Common myeloid progenitor, CD34-positive (primary cell): ENCODE data around the gene STXBP4. TPM values are rescaled to one million over a fixed set of nuclear protein-coding genes. Genes with fewer than 3 reads are reported as not detected.

ENCODE experiments used
- CTCF ChIA-PET: fragments of 350-600 bp; sonication (Branson Sonifier 250); formaldehyde crosslinking; loops from one replicate; lab custom pipeline; 2021; ENCODE audit warnings: antibody characterized with exemption; lab: Charles Lee
- POLR2A ChIA-PET: fragments of 350-600 bp; sonication (Branson Sonifier 250); formaldehyde crosslinking; loops from one replicate; lab custom pipeline; 2021; ENCODE audit warnings: antibody characterized with exemption; lab: Charles Lee
- DNase-seq, 3 donors: peaks; one replicate each; pipeline versions ENCODE4 v3.0.0 to v3.0.0-alpha.2; 2013
- H3K27ac ChIP-seq, 2 experiments: 1 replicate in 1 of 2; 2 replicates in 1 of 2; pipeline ENCODE4 v1.7.0; 2013; ENCODE audit warnings: inconsistent platforms in 2 of 2, low read length in 2 of 2, mild to moderate bottlenecking in 2 of 2, low read depth in 1 of 2, moderate library complexity in 1 of 2; ENCODE audit not compliant: severe bottlenecking in 2 of 2, insufficient read depth in 1 of 2, poor library complexity in 1 of 2
- H3K27me3 ChIP-seq, 5 experiments: replicated peaks in 2 of 5; 1 replicate in 3 of 5; 2 replicates in 2 of 5; pipeline versions ENCODE4 v1.6.1 to v1.7.0; 2013; ENCODE audit warnings: low read length in 4 of 5, mild to moderate bottlenecking in 2 of 5, moderate library complexity in 2 of 5, inconsistent platforms in 1 of 5; ENCODE audit not compliant: insufficient read depth in 5 of 5, control insufficient read depth in 4 of 5
- H3K36me3 ChIP-seq, 4 experiments: 1 replicate in 2 of 4; 2 replicates in 2 of 4; pipeline versions ENCODE4 v1.6.1 to v1.7.0; 2013; ENCODE audit warnings: low read length in 3 of 4, control low read depth in 1 of 4, mild to moderate bottlenecking in 1 of 4; ENCODE audit not compliant: control insufficient read depth in 4 of 4, insufficient read depth in 4 of 4
- H3K4me1 ChIP-seq, 4 experiments: 1 replicate in 3 of 4; 2 replicates in 1 of 4; pipeline versions ENCODE4 v1.6.1 to v1.7.1; 2013; ENCODE audit warnings: low read length in 3 of 4, mild to moderate bottlenecking in 3 of 4, control low read depth in 1 of 4, inconsistent platforms in 1 of 4, moderate library complexity in 1 of 4; ENCODE audit not compliant: control insufficient read depth in 4 of 4, insufficient read depth in 4 of 4; ENCODE audit errors: control extremely low read depth in 1 of 4
- H3K4me3 ChIP-seq, 7 experiments: 1 replicate in 4 of 7; 2 replicates in 3 of 7; pipeline versions ENCODE4 v1.5.1 to v1.7.0; 2013; ENCODE audit warnings: mild to moderate bottlenecking in 7 of 7, low read length in 6 of 7, moderate library complexity in 6 of 7, inconsistent platforms in 2 of 7, low read depth in 2 of 7, control low read depth in 1 of 7; ENCODE audit not compliant: insufficient read depth in 4 of 7, control insufficient read depth in 1 of 7; ENCODE audit errors: extremely low read depth in 1 of 7
- H3K9me3 ChIP-seq, 5 experiments: 1 replicate in 4 of 5; 2 replicates in 1 of 5; pipeline versions ENCODE4 v1.6.1 to v1.7.1; 2013; ENCODE audit warnings: low read length in 4 of 5, mild to moderate bottlenecking in 2 of 5, inconsistent platforms in 1 of 5, low read depth in 1 of 5, moderate library complexity in 1 of 5; ENCODE audit not compliant: control insufficient read depth in 4 of 5, insufficient read depth in 2 of 5; ENCODE audit errors: control extremely low read depth in 1 of 5
- WGBS: methylation state at CpG from one replicate; pipeline ENCODE4 v1.1.5; 2013; ENCODE audit not compliant: insufficient coverage; 5-methylcytosine and 5-hydroxymethylcytosine counted together
- polyA plus RNA-seq: library from polyadenylated mRNA; unstranded; fragments of 120-200 nt; gene quantifications from one replicate; pipeline ENCODE4 v1.2.1, GENCODE V29; 2013

The STXBP4 gene
- polyA plus RNA-seq: 6.4 TPM

DNA sequence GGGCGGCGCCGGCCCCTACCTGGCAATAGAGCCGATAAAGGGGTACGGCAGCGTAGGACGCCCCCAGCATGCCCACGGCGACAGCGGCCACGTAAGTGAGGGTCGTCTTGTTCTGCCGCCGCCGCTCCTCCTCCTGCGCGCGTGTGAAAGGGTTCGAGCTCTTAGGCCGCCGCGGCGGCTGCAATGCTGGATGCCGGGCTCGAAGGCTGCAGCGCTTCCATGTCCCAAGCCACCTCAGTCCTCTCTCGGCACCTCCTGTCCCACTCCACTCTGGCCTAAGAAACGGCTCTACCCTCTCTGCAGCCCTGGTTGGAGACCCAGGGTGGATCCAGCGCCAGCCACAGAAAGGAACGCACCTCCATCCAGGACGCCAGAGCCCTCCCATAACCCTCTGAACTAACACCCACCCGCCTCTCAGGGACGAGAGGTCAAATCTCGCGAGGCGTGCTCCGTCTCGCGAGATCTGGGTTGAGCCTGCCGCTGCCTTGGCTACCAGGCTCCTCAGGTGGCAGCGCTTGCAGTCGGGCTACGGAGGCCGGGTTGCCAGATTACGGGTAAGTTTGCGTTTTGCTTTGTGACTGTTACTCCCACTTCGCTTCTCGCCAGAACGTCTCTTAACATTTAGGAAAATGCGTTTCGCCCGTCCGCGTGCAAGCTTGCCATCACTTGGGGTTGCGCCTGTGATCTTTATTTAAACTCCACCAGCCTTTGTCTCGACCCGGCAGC lies at the start of gene STXBP4, which contains the start of gene COX11:
TSS of gene STXBP4 (plus strand) at position 504 of the 726 bp plus-strand sequence. CDS start 17,455 bp downstream, outside the sequence.
TSS of gene COX11 (minus strand) at position 393 of the 726 bp plus-strand sequence. CDS start at position 385, 8 bp downstream.
- Histone ChIP-seq H3K4me1 (peaks cover 4 to 28% (median 19%) of the 10 kb centered on the region in 4 experiments), H3K27me3 (no peaks in the 10 kb centered on the region), H3K9me3 (no peaks in the 10 kb centered on the region), H3K4me3 (peak within 1 kb of the TSS; percentile 78 to 100 (median 93)), H3K27ac (peak within 1 kb of the TSS; percentile 86 to 94), H3K36me3 (peaks cover 0 to 14% (median 8%) of the 10 kb centered on the region in 4 experiments)
- peak; percentile 98 to 99 (median 98) for DNase-seq
- under 1% methylated on average over 38 of the region's 57 CpGs for WGBS
- CTCF ChIA-PET: interaction anchor here (1.4 to 2.2 kb wide), 2 partner anchors 16 to 67 kb away, joined by 3 to 4 read pairs; partner anchors contain the start of gene TOM1L1
- POLR2A ChIA-PET: no interaction called here

DNA sequence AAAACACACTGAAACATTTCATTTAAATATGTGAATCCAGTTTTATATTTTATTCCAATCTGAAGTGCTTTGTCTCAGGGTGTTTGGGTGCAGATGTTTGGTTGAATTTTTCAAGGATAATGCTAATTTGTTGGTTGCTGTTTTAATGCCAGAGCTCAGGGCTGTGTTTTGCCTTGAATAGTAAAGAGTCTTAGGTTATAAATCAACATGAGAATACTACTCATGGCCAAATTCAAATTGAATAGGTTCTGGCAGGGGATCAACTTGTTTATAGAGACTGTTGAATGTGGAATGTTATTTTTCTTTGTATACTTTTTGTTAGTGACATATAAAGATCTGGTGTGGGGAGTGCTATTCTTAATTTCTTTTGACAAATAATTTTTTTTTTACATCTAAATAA lies 49.1 kb upstream of the STXBP4 start:
- CTCF ChIA-PET: interaction anchor here (0.6 kb wide), 1 partner anchor 440 kb away, joined by 3 read pairs; no protein-coding TSS in a partner anchor
- H3K27ac ChIP-seq: no peak overlapping the region
- no peaks in the 10 kb centered on the region for H3K27me3 ChIP-seq
- H3K4me3 ChIP-seq: no peak overlapping the region
- DNase-seq: no peak
- peaks cover 0 to 40% (median 7%) of the 10 kb centered on the region in 4 experiments for H3K36me3 ChIP-seq
- peaks cover 0 to 16% (median 0%) of the 10 kb centered on the region in 5 experiments for H3K9me3 ChIP-seq
- POLR2A ChIA-PET: no interaction called here
- H3K4me1 ChIP-seq: no peaks in the 10 kb centered on the region

- ChIA-PET CTCF (no interaction called here), POLR2A (no interaction called here)
- H3K27ac ChIP-seq: no peak overlapping the region
- no peaks in the 10 kb centered on the region for H3K4me1 ChIP-seq
- peaks cover 0 to 27% (median 2%) of the 10 kb centered on the region in 4 experiments for H3K36me3 ChIP-seq
- WGBS: 100% methylated on average over 2 of the region's 6 CpGs
- H3K27me3 ChIP-seq: no peaks in the 10 kb centered on the region
- no peak overlapping the region for H3K4me3 ChIP-seq
- no peak for DNase-seq
- peaks cover 0 to 13% (median 0%) of the 10 kb centered on the region in 5 experiments for H3K9me3 ChIP-seq
Observed at GRCh38 chr17:54920819-54921218, 47.7 kb upstream of the STXBP4 start.

DNA sequence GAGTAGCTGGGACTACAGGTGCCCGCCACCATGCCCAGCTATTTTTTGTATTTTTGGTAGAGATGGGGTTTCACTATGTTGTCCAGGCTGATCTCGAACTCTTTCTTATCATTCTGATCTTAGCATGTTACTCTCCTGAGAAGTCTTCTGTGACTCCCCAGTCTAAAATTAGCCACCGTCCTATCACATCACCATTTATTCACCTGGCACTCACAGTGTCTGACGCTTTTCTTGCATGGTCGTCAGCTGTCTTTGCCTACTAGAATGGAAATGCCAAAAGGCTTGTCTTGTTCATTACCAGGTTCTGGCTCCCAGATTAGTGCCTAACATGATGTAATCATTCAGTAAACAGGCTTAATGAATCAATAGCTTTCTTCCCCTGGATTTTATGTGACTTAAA lies 44.2 kb upstream of the STXBP4 start:
- Histone ChIP-seq H3K4me1 (no peaks in the 10 kb centered on the region), H3K9me3 (no peaks in the 10 kb centered on the region), H3K4me3 (no peak overlapping the region), H3K36me3 (no peaks in the 10 kb centered on the region), H3K27ac (no peak overlapping the region), H3K27me3 (no peaks in the 10 kb centered on the region)
- WGBS: 100% methylated on average over 4 of the region's 5 CpGs
- ChIA-PET CTCF (interaction anchor here (1.2 kb wide), 1 partner anchor 9 kb away, joined by 3 read pairs; no protein-coding TSS in a partner anchor), POLR2A (no interaction called here)
- no peak for DNase-seq

GRCh38 chr17:54927525-54927924 lies 41.0 kb upstream of the STXBP4 start:
- H3K9me3 ChIP-seq: no peaks in the 10 kb centered on the region
- H3K4me3 ChIP-seq: no peak overlapping the region
- H3K4me1 ChIP-seq: no peaks in the 10 kb centered on the region
- no peak overlapping the region for H3K27ac ChIP-seq
- POLR2A ChIA-PET: no interaction called here
- H3K27me3 ChIP-seq: no peaks in the 10 kb centered on the region
- CTCF ChIA-PET: no interaction called here
- DNase-seq: no peak
- WGBS: 95% methylated on average over 3 of the region's 3 CpGs
- peaks cover 0 to 8% (median 0%) of the 10 kb centered on the region in 4 experiments for H3K36me3 ChIP-seq

DNA sequence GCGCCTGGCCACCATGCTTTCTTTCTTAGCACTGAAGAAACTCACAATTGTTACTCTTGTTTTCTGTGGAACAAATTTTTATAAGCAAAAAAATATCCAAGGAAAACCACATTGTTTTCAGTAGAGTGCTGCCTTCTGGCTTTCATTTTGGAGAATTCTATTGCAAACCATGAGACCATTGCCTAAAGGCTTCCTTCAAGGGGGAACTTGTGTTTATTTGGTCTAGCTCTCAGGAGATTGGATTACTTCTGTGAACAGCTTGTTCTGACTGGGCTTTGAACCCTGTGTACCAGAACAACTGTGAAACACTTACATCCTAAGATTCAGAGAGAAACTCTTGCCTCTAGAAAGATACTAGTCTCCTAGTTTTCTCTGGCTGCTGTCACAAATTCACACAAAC lies 35.9 kb upstream of the STXBP4 start:
- CTCF ChIA-PET: interaction anchor here (1.3 kb wide), 1 partner anchor 8 kb away, joined by 3 read pairs; no protein-coding TSS in a partner anchor
- Histone ChIP-seq H3K27me3 (no peaks in the 10 kb centered on the region), H3K36me3 (peaks cover 0 to 24% (median 2%) of the 10 kb centered on the region in 4 experiments)

GRCh38 chr17:54933921-54934320 lies 34.6 kb upstream of the STXBP4 start:
- no peak overlapping the region for H3K4me3 ChIP-seq
- H3K4me1 ChIP-seq: no peaks in the 10 kb centered on the region
- H3K9me3 ChIP-seq: no peaks in the 10 kb centered on the region
- no peak overlapping the region for H3K27ac ChIP-seq
- ChIA-PET POLR2A (no interaction called here), CTCF (interaction anchor here (1.3 kb wide), 1 partner anchor 10 kb away, joined by 3 read pairs; no protein-coding TSS in a partner anchor)
- H3K36me3 ChIP-seq: peaks cover 0 to 24% (median 2%) of the 10 kb centered on the region in 4 experiments
- no peaks in the 10 kb centered on the region for H3K27me3 ChIP-seq
- DNase-seq: peak in 2 of 3 donors; percentile 2 to 22
- 75% methylated on average over 2 of the region's 3 CpGs for WGBS

More for the DNA sequence above, 35.9 kb upstream of the STXBP4 start:
- no peak for DNase-seq
- no CpG with 5 or more reads among the region's 1 CpG for WGBS
- Histone ChIP-seq H3K4me1 (no peaks in the 10 kb centered on the region), H3K4me3 (no peak overlapping the region), H3K27ac (no peak overlapping the region), H3K9me3 (no peaks in the 10 kb centered on the region)
- POLR2A ChIA-PET: no interaction called here
